MCF 10A (cell line): Measurements from ENCODE around the gene ME3. TPM values are rescaled to one million over a fixed set of nuclear protein-coding genes. Genes with fewer than 3 reads are reported as not detected.

Experiments used
- BruUV-seq: library from RNA; stranded (reverse); fragments of 400-500 nt; replicated peaks from 2 replicates; lab custom pipeline; 2021; lab: Mats Ljungman, UMichigan
- CTCF ChIA-PET: fragments of 300-600 bp; sonication (Branson Sonifier 250); formaldehyde crosslinking; extraction: SDS; loops from one replicate; lab custom pipeline; 2021; ENCODE audit warnings: antibody characterized with exemption, inconsistent platforms; lab: Yijun Ruan, JAX
- POLR2A ChIA-PET: fragments of 300-600, 350-650 bp; sonication (Branson Sonifier 250); formaldehyde crosslinking; extraction: SDS; loops from one replicate; lab custom pipeline; 2020; ENCODE audit warnings: antibody characterized with exemption, inconsistent platforms; lab: Yijun Ruan, JAX
- DNase-seq: peaks from one replicate; pipeline ENCODE4 v3.0.0-alpha.2; 2018; ENCODE audit not compliant: unreplicated experiment
- H3K27ac Mint-ChIP-seq: one replicate; pipeline ENCODE4 v1.8.0; 2022; ENCODE audit warnings: mild to moderate bottlenecking, low read depth, mixed read lengths; ENCODE audit not compliant: unreplicated experiment
- H3K27me3 Mint-ChIP-seq: one replicate; pipeline ENCODE4 v1.8.0; 2022; ENCODE audit warnings: mixed read lengths; ENCODE audit not compliant: insufficient read depth, unreplicated experiment
- H3K36me3 Mint-ChIP-seq: one replicate; pipeline ENCODE4 v1.8.0; 2022; ENCODE audit warnings: mild to moderate bottlenecking, moderate library complexity, mixed read lengths; ENCODE audit not compliant: insufficient read depth, unreplicated experiment
- H3K4me1 Mint-ChIP-seq: one replicate; pipeline ENCODE4 v1.8.0; 2022; ENCODE audit warnings: mixed read lengths; ENCODE audit not compliant: insufficient read depth, unreplicated experiment
- H3K4me3 Mint-ChIP-seq: one replicate; pipeline ENCODE4 v1.8.0; 2022; ENCODE audit warnings: mild to moderate bottlenecking, moderate library complexity, mixed read lengths; ENCODE audit not compliant: unreplicated experiment
- H3K9me3 Mint-ChIP-seq: one replicate; pipeline ENCODE4 v1.8.0; 2022; ENCODE audit warnings: mixed read lengths; ENCODE audit not compliant: unreplicated experiment
- CTCF ChIP-seq: fragments of 200-600 bp; IDR thresholded peaks from one replicate; pipeline ENCODE4 v1.8.0; 2022; ENCODE audit warnings: antibody characterized with exemption, mild to moderate bottlenecking; ENCODE audit not compliant: unreplicated experiment
- intact Hi-C: fragments of 100-400 bp; cut with micrococcal nuclease; formaldehyde crosslinking; loops from 2 replicates; pipeline ENCODE4 v1.14.1; 2022
- total RNA-seq: library from RNA; stranded (reverse); gene quantifications from 2 replicates; pipeline ENCODE4 v1.2.3, GENCODE V29; 2022

ME3 gene
- total RNA-seq, 1 experiment from 2014 or later, result not detected

GRCh38 chr11:86517557-86517956, 154.9 kb downstream of the ME3 start:
- H3K27ac Mint-ChIP-seq, result no peak overlapping the region
- no peak for DNase-seq
- ChIA-PET CTCF (interaction anchor here (0.9 kb wide), 1 partner anchor 55 kb away, joined by 3 read pairs; no protein-coding TSS in a partner anchor), POLR2A (no interaction called here)
- no peaks in the 10 kb centered on the region for H3K27me3 Mint-ChIP-seq
- BruUV-seq, result no TSS peak
- H3K9me3 Mint-ChIP-seq, result no peaks in the 10 kb centered on the region
- intact Hi-C loops, result no loop called here
- H3K4me3 Mint-ChIP-seq, result no peak overlapping the region
- H3K36me3 Mint-ChIP-seq, result no peaks in the 10 kb centered on the region
- H3K4me1 Mint-ChIP-seq, result peaks cover 21% of the 10 kb centered on the region
- no peak for TF ChIP-seq CTCF

GRCh38 chr11:86515297-86516094, 156.9 kb downstream of the ME3 start:
- Mint-ChIP-seq H3K27ac (no peak overlapping the region), H3K27me3 (no peaks in the 10 kb centered on the region), H3K4me3 (no peak overlapping the region), H3K9me3 (no peaks in the 10 kb centered on the region), H3K4me1 (peaks cover 21% of the 10 kb centered on the region), H3K36me3 (no peaks in the 10 kb centered on the region)
- DNase-seq, result peak; percentile 83
- CTCF ChIA-PET, result interaction anchor here (0.6 to 1.1 kb wide), 6 partner anchors 18 to 1154 kb away, joined by 3 to 5 read pairs (median 4); no protein-coding TSS in a partner anchor
- POLR2A ChIA-PET, result interaction anchor here (0.6 to 2.1 kb wide), 5 partner anchors 9 to 233 kb away, joined by 3 to 13 read pairs (median 5); no protein-coding TSS in a partner anchor
- BruUV-seq, result no TSS peak
- TF ChIP-seq CTCF, result no peak
- intact Hi-C loops, result no loop called here

- Mint-ChIP-seq H3K27ac (no peak overlapping the region), H3K27me3 (no peaks in the 10 kb centered on the region), H3K36me3 (no peaks in the 10 kb centered on the region), H3K9me3 (no peaks in the 10 kb centered on the region), H3K4me3 (no peak overlapping the region), H3K4me1 (peaks cover 21% of the 10 kb centered on the region)
- no TSS peak for BruUV-seq
- ChIA-PET POLR2A (interaction anchor here (1.5 to 2.1 kb wide), 2 partner anchors 10 to 37 kb away, joined by 5 to 13 read pairs; no protein-coding TSS in a partner anchor), CTCF (interaction anchor here (0.6 to 1.1 kb wide), 2 partner anchors 95 to 127 kb away, joined by 3 read pairs; no protein-coding TSS in a partner anchor)
- TF ChIP-seq CTCF, result no peak
- DNase-seq, result no peak
- intact Hi-C loops, result loop anchor here (5.0 kb wide), 1 partner anchor 63 kb away; no protein-coding TSS in a partner anchor
Observed at GRCh38 chr11:86514453-86514852, 158.0 kb downstream of the ME3 start.

- POLR2A ChIA-PET, result interaction anchor here (2.1 kb wide), 1 partner anchor 10 kb away, joined by 13 read pairs; no protein-coding TSS in a partner anchor
- CTCF ChIA-PET, result interaction anchor here (1.1 kb wide), 1 partner anchor 95 kb away, joined by 3 read pairs; no protein-coding TSS in a partner anchor
- H3K27me3 Mint-ChIP-seq, result no peaks in the 10 kb centered on the region
- BruUV-seq, result no TSS peak
- no peak for DNase-seq
- intact Hi-C loops, result loop anchor here (5.0 kb wide), 1 partner anchor 63 kb away; no protein-coding TSS in a partner anchor
- TF ChIP-seq CTCF, result no peak
- no peak overlapping the region for H3K27ac Mint-ChIP-seq
- H3K4me1 Mint-ChIP-seq, result peaks cover 15% of the 10 kb centered on the region
- no peaks in the 10 kb centered on the region for H3K9me3 Mint-ChIP-seq
- no peaks in the 10 kb centered on the region for H3K36me3 Mint-ChIP-seq
- no peak overlapping the region for H3K4me3 Mint-ChIP-seq
Observed at GRCh38 chr11:86513746-86514373, 158.6 kb downstream of the ME3 start.
